Vagina (tissue), 2 donors: ENCODE results near the gene ARMH3. TPM values are rescaled to one million over a fixed set of nuclear protein-coding genes. Genes with fewer than 3 reads are reported as not detected.

Experiments used
- DNase-seq, 2 donors: peaks; one replicate each; pipeline ENCODE4 v3.0.0-alpha.2; 2017; ENCODE audit errors: extremely low spot score in 2 of 2
- H3K27ac ChIP-seq: fragments of 200-600 bp; sonication (generic); one replicate; pipeline ENCODE4 v1.5.1; 2019
- H3K27me3 ChIP-seq: fragments of 200-600 bp; sonication (generic); one replicate; pipeline ENCODE4 v1.5.1; 2019
- H3K36me3 ChIP-seq, 2 donors: fragments of 200-600 bp; sonication (generic); one replicate each; pipeline ENCODE4 v1.5.1; 2017 to 2019
- H3K4me1 ChIP-seq: fragments of 200-600 bp; sonication (generic); one replicate; pipeline ENCODE4 v1.5.1; 2019
- H3K4me3 ChIP-seq, 2 donors: fragments of 200-600 bp; sonication (generic); 1 replicate in 1 of 2; 2 replicates in 1 of 2; pipeline ENCODE4 v1.5.1; 2016 to 2019
- H3K9me3 ChIP-seq: fragments of 200-600 bp; sonication (generic); one replicate; pipeline ENCODE4 v1.5.1; 2019
- POLR2A ChIP-seq, 2 donors: fragments of 450-650 bp; IDR thresholded peaks; one replicate each; pipeline ENCODE4 v1.6.1; 2017; ENCODE audit warnings: antibody characterized with exemption in 2 of 2, mild to moderate bottlenecking in 2 of 2, moderate library complexity in 2 of 2
- POLR2AphosphoS5 ChIP-seq, 2 donors: sonication (generic); formaldehyde crosslinking; IDR thresholded peaks; one replicate each; pipeline ENCODE4 v1.9.0; 2017; ENCODE audit warnings: antibody characterized with exemption in 2 of 2, mild to moderate bottlenecking in 2 of 2, low read depth in 1 of 2; ENCODE audit not compliant: insufficient read depth in 1 of 2
- intact Hi-C: fragments of 100-400 bp; cut with DNase I; formaldehyde crosslinking; loops from one replicate; pipeline ENCODE4 v1.15.1; 2023
- total RNA-seq: library from RNA; depleted of rRNA; stranded (reverse); fragments of >200 nt; gene quantifications from one replicate; pipeline ENCODE4 v1.2.3, GENCODE V29; 2016
- TF ChIP-seq, protein P1 (sequence below), 3 experiments: fragments of 450-650 bp in 2 of 3; fragments of 200-600 bp in 1 of 3; sonication (generic) in 1 of 3; IDR thresholded peaks; one replicate each; pipeline ENCODE4 v1.5.1; 2017 to 2019; ENCODE audit warnings: antibody characterized with exemption in 3 of 3, mild to moderate bottlenecking in 2 of 3, moderate library complexity in 2 of 3

ARMH3 gene
- total RNA-seq, 1 donor from 2014 or later, result 26.5 TPM

DNA sequence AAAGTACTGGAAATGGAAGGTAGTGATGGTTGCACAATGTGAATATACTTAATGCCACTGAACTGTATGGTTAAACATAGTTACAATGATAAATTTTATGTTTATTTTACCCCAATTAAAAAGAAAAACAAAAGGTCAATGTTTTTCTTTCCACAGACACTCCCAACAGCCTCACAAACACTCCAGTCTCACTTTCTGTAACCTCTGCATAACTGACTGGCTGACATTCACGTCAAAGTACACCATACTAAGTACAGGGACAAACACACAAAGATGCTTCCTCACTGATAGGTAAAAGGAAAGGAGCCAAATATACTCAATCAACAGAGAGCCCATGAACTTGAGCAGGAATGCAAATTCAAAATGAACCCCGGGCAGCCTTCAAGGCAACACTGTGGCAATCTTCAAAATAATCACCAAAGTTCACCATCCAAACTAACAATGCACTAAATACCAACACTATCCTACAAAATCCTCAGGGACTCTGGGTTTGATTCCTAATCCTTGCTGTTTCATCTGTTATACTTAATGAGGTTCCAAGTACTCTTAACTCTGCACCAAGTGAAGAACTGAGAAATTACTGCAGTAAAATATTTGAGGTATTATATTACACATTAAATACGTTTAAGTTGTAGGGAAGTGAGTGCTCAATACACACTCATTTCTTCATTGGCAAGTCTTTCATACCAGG, 90.8 kb downstream of the ARMH3 start:
- no peaks in the 10 kb centered on the region for H3K9me3 ChIP-seq
- peaks cover 0 to 10% of the 10 kb centered on the region in 2 donors for H3K36me3 ChIP-seq
- no peaks in the 10 kb centered on the region for H3K27me3 ChIP-seq
- no peak overlapping the region for H3K4me3 ChIP-seq
- intact Hi-C loops, result no loop called here
- H3K27ac ChIP-seq, result no peak overlapping the region
- TF ChIP-seq POLR2A (IDR thresholded peaks at IDR 0.05), result no peak
- no peak for TF ChIP-seq POLR2AphosphoS5 (IDR thresholded peaks at IDR 0.05; ENCODE audit: insufficient read depth in 1 of 2, low read depth in 1 of 2)
- TF ChIP-seq, protein P1, sequence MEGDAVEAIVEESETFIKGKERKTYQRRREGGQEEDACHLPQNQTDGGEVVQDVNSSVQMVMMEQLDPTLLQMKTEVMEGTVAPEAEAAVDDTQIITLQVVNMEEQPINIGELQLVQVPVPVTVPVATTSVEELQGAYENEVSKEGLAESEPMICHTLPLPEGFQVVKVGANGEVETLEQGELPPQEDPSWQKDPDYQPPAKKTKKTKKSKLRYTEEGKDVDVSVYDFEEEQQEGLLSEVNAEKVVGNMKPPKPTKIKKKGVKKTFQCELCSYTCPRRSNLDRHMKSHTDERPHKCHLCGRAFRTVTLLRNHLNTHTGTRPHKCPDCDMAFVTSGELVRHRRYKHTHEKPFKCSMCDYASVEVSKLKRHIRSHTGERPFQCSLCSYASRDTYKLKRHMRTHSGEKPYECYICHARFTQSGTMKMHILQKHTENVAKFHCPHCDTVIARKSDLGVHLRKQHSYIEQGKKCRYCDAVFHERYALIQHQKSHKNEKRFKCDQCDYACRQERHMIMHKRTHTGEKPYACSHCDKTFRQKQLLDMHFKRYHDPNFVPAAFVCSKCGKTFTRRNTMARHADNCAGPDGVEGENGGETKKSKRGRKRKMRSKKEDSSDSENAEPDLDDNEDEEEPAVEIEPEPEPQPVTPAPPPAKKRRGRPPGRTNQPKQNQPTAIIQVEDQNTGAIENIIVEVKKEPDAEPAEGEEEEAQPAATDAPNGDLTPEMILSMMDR (IDR thresholded peaks at IDR 0.05), result no peak
- DNase-seq, result no peak
- no peaks in the 10 kb centered on the region for H3K4me1 ChIP-seq

DNA sequence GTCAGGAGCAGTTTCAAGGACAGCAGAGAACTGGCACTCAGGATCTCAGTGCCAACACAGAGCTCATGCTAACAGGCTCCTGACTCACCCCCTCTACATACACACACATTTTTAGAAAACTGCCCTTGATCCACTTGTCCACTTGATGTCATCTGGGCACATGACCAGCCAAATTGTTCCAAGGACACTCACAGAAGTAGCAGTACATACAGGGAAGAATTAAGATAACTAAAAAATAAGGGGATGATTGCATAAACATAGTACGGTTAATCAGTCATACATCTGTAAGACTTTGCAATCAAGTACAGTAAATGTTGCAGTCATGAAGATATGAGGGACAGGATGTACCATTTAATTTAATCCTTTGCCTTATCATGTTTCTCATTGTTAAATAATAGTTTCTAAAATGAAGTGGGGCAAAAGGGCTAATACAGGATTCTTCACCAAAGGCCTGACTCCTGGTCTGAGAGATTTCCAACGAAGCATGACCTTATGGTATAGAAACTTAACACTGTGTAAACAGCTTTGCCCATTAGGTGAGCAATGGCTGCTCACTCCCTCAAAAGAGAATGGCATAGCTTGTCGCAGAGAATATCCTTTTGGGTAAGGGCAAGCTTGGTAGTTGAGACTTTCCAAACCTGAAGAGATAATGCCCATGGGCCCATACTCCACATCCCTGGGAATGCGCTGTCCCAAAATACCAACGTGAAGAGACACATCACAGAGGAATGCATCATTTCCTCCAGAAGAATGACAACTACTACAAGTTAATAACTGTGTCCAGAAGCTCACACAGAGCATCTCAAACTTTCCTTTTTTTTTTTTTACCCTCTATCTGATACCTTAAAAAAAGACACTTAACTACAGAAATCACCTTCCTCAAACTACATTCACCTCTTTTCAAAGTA, 94.1 kb downstream of the ARMH3 start:
- TF ChIP-seq POLR2AphosphoS5 (IDR thresholded peaks at IDR 0.05; ENCODE audit: insufficient read depth in 1 of 2, low read depth in 1 of 2), result no peak
- TF ChIP-seq POLR2A (IDR thresholded peaks at IDR 0.05), result no peak
- TF ChIP-seq, protein P1 (IDR thresholded peaks at IDR 0.05), result no peak
- H3K9me3 ChIP-seq, result no peaks in the 10 kb centered on the region
- H3K27me3 ChIP-seq, result no peaks in the 10 kb centered on the region
- H3K27ac ChIP-seq, result no peak overlapping the region
- H3K4me3 ChIP-seq, result no peak overlapping the region
- peaks cover 0 to 6% of the 10 kb centered on the region in 2 donors for H3K36me3 ChIP-seq
- DNase-seq, result no peak
- H3K4me1 ChIP-seq, result no peaks in the 10 kb centered on the region
- intact Hi-C loops, result no loop called here

DNA sequence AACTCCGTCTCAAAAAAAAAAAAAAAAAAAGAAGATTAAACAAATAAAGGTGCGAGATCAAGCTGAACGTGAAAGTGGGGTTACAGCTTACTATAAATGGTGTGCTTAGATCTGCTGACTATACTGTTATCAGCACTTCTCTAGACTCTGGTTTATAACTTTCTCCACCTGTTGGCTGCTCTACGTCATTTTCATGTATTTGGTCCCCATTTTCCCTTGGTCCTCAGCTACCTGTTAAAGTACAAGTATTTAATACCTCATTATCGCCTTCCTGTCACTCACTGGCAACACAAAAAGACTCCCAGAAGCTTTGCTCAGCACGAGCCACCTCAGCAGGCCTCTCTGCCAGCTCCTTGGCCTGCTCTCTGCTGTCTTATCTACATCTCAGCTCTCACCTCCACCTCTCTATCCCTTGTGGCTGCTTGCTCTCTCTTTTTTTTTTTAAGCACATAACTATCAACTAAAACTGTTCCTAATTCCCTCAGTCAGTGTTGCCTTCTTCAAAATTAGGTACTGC, 95.0 kb downstream of the ARMH3 start:
- Histone ChIP-seq H3K4me1 (no peaks in the 10 kb centered on the region), H3K4me3 (no peak overlapping the region), H3K9me3 (no peaks in the 10 kb centered on the region), H3K27me3 (no peaks in the 10 kb centered on the region), H3K36me3 (peaks cover 0 to 13% of the 10 kb centered on the region in 2 donors), H3K27ac (no peak overlapping the region)
- no peak for DNase-seq
- TF ChIP-seq POLR2AphosphoS5 (IDR thresholded peaks at IDR 0.05; ENCODE audit: insufficient read depth in 1 of 2, low read depth in 1 of 2), result no peak
- TF ChIP-seq, protein P1 (IDR thresholded peaks at IDR 0.05), result no peak
- no peak for TF ChIP-seq POLR2A (IDR thresholded peaks at IDR 0.05)
- intact Hi-C loops, result no loop called here

GRCh38 chr10:101959346-101959916, 96.5 kb downstream of the ARMH3 start:
- no peak overlapping the region for H3K4me3 ChIP-seq
- H3K4me1 ChIP-seq, result no peaks in the 10 kb centered on the region
- H3K27me3 ChIP-seq, result no peaks in the 10 kb centered on the region
- no peak for DNase-seq
- H3K9me3 ChIP-seq, result no peaks in the 10 kb centered on the region
- no peak overlapping the region for H3K27ac ChIP-seq
- TF ChIP-seq, protein P1 (IDR thresholded peaks at IDR 0.05), result no peak
- no peak for TF ChIP-seq POLR2A (IDR thresholded peaks at IDR 0.05)
- TF ChIP-seq POLR2AphosphoS5 (IDR thresholded peaks at IDR 0.05; ENCODE audit: insufficient read depth in 1 of 2, low read depth in 1 of 2), result no peak
- H3K36me3 ChIP-seq, result peaks cover 0 to 27% of the 10 kb centered on the region in 2 donors
- intact Hi-C loops, result no loop called here
